C4-2B (cell line): Measurements from ENCODE around the gene ATP11A.

Experiments
- CTCF ChIP-seq: fragments of 450-650 bp; conservative IDR thresholded peaks from 2 replicates; pipeline ENCODE4 v1.5.1; 2017; ENCODE audit warnings: mild to moderate bottlenecking
- ZFX ChIP-seq: fragments of 450-650 bp; IDR thresholded peaks from 2 replicates; pipeline ENCODE4 v1.6.1; 2017

- no peak for TF ChIP-seq CTCF
- no peak for TF ChIP-seq ZFX
Observed at GRCh38 chr13:112851107-112852038, 161.5 kb downstream of the ATP11A start.
